Mucosa of descending colon (tissue), 3 donors: Measurements from ENCODE around the gene EFS. TPM values are rescaled to one million over a fixed set of nuclear protein-coding genes. Genes with fewer than 3 reads are reported as not detected.

ENCODE experiments used
- ATAC-seq: fragments of 200-7000 bp; cut with Tn5 transposase; one replicate; pipeline ENCODE4 v1.9.1; 2020; ENCODE audit warnings: mild to moderate bottlenecking, moderate library complexity
- DNase-seq, 3 donors: peaks; one replicate each; pipeline ENCODE4 v3.0.0-alpha.2; 2020
- H3K36me3 ChIP-seq: fragments of 200-600 bp; one replicate; pipeline ENCODE4 v1.8.0; 2021; ENCODE audit warnings: low read depth, mild to moderate bottlenecking
- H3K4me1 ChIP-seq: fragments of 200-600 bp; one replicate; pipeline ENCODE4 v1.8.0; 2021; ENCODE audit warnings: low read depth, mild to moderate bottlenecking
- H3K4me3 ChIP-seq: fragments of 200-600 bp; one replicate; pipeline ENCODE4 v1.8.0; 2021; ENCODE audit warnings: mild to moderate bottlenecking
- H3K9me3 ChIP-seq: fragments of 200-600 bp; one replicate; pipeline ENCODE4 v1.8.0; 2021; ENCODE audit warnings: mild to moderate bottlenecking
- intact Hi-C, 2 donors: fragments of 100-400 bp; cut with DNase I in 1 of 2; cut with micrococcal nuclease in 1 of 2; formaldehyde crosslinking; loops; one replicate each; pipeline versions ENCODE4 v1.11.0 to v1.11.1; 2022; cut with DNase I, micrococcal nuclease
- long read RNA-seq, 2 donors: library from polyadenylated mRNA; unstranded; transcript quantifications; one replicate each; pipeline ENCODE4 v2.0.0, GENCODE V29; 2019 to 2021
- total RNA-seq, 3 donors: library from RNA; stranded (reverse); fragmentation: NEBNext Ultra II Directional in 2 of 3; extraction: Animal tissue kit (Norgen Biotek cat#: 25700) in 2 of 3; gene quantifications; one replicate each; pipeline versions ENCODE4 v1.2.1 to v1.2.4, GENCODE V29; 2021 to 2023
- TF ChIP-seq, protein P1 (sequence below): fragments of 200-600 bp; IDR thresholded peaks from one replicate; pipeline ENCODE4 v1.8.0; 2022; ENCODE audit warnings: antibody characterized with exemption, mild to moderate bottlenecking
- donor health status: DM: no; HTN: no; CAD: no; lungs with moderate emphysema.
- donor health status: DM: no; HTN: no; CAD: no.
- donor health status: DM: no; HTN: yes; CAD: no.

EFS gene
- 10 to 100 TPM in 1 of 3 donors, 1 to 10 TPM in 1, under 1 TPM in 1; 0.98 to 16.6 (median 3.3) TPM for total RNA-seq
- long read RNA-seq, donor 1, partial matches to known transcripts = 0 of 11 reads
- long read RNA-seq, donor 1, other reads (novel, unspliced or antisense) = 6 of 11 reads
- long read RNA-seq, donor 2 = 0 reads

GRCh38 chr14:23365036-23365731 lies at the start of gene EFS:
EFS (minus strand) TSS chr14:23365172; CDS start chr14:23365025, 147 bp downstream.
- no peaks in the 10 kb centered on the region for H3K36me3 ChIP-seq
- no peaks in the 10 kb centered on the region for H3K9me3 ChIP-seq
- TF ChIP-seq, protein P1, sequence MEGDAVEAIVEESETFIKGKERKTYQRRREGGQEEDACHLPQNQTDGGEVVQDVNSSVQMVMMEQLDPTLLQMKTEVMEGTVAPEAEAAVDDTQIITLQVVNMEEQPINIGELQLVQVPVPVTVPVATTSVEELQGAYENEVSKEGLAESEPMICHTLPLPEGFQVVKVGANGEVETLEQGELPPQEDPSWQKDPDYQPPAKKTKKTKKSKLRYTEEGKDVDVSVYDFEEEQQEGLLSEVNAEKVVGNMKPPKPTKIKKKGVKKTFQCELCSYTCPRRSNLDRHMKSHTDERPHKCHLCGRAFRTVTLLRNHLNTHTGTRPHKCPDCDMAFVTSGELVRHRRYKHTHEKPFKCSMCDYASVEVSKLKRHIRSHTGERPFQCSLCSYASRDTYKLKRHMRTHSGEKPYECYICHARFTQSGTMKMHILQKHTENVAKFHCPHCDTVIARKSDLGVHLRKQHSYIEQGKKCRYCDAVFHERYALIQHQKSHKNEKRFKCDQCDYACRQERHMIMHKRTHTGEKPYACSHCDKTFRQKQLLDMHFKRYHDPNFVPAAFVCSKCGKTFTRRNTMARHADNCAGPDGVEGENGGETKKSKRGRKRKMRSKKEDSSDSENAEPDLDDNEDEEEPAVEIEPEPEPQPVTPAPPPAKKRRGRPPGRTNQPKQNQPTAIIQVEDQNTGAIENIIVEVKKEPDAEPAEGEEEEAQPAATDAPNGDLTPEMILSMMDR = no peak
- no peaks in the 10 kb centered on the region for H3K4me1 ChIP-seq
- DNase-seq (peak in 1 of 3 donors; percentile 39), ATAC-seq (peak; percentile 33)
- intact Hi-C loops = no loop called here
- no peak within 1 kb of the TSS for H3K4me3 ChIP-seq

GRCh38 chr14:23414254-23414653 lies 49.3 kb upstream of the EFS start:
- ATAC-seq = no peak
- no peak overlapping the region for H3K4me3 ChIP-seq
- H3K4me1 ChIP-seq = no peaks in the 10 kb centered on the region
- H3K36me3 ChIP-seq = no peaks in the 10 kb centered on the region
- H3K9me3 ChIP-seq = no peaks in the 10 kb centered on the region
- intact Hi-C loops = no loop called here
- no peak for DNase-seq
- TF ChIP-seq, protein P1 = no peak

DNA sequence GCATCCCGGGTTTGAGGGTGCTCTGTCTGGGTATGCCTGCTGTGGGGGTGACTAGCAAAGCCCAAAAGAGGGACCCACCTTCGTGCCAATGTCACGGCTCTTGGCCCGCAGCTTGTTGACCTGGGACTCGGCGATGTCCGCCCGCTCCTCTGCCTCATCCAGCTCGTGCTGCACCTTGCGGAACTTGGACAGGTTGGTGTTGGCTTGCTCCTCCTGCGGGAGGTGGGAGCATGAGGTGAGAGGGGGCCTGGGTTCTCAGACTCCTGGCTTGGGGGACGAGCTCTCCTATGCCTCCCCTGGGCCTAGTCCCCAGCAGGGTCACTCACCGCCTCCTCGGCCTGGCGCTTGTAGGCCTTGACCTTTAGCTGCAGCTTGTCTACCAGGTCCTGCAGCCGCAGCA lies 48.7 kb upstream of the EFS start:
- ATAC-seq (no peak), DNase-seq (no peak)
- no peaks in the 10 kb centered on the region for H3K36me3 ChIP-seq
- TF ChIP-seq, protein P1 = no peak
- H3K9me3 ChIP-seq = no peaks in the 10 kb centered on the region
- intact Hi-C loops = no loop called here
- no peaks in the 10 kb centered on the region for H3K4me1 ChIP-seq
- H3K4me3 ChIP-seq = no peak overlapping the region

- H3K36me3 ChIP-seq = no peaks in the 10 kb centered on the region
- no peak overlapping the region for H3K4me3 ChIP-seq
- TF ChIP-seq, protein P1 = no peak
- H3K9me3 ChIP-seq = no peaks in the 10 kb centered on the region
- ATAC-seq (peak; percentile 13), DNase-seq (no peak)
- intact Hi-C loops = no loop called here
- H3K4me1 ChIP-seq = no peaks in the 10 kb centered on the region
These were observed 46.9 kb upstream of the EFS start for GRCh38 chr14:23411563-23412525.

DNA sequence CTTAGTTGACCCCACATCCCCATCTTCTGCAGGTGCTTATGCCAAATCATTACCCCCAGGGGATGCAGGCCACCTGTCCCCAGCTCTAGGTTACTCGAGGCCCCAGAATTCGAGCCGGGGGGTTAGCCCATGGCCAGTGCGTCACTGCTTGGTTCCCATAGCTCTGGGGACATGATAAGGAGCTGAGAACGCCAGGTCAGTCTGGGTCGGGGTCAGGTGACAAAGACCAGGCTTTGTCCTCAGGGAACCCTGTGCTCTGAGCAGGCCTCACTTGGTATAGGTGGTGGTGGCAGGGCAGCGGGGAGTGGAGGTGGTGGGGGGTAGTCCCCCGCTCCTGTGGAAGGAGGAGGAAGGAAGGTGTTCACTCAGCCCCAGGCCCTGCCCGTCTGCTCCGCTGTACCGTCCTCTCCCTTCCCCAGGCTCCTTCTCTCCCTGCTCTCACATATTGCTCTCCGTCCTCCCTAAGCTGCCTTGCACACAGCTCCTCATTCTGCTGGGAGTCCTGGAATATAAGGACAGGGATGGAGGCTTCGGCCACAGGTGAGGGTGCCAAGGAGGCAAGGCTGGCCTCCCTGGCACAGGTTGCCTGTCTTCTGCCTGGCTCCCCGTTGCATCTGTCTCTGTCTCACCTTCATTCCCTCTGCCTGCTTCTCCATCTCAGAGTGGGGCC lies 45.1 kb upstream of the EFS start:
- TF ChIP-seq, protein P1 = no peak
- no peaks in the 10 kb centered on the region for H3K9me3 ChIP-seq
- no peaks in the 10 kb centered on the region for H3K4me1 ChIP-seq
- no peak overlapping the region for H3K4me3 ChIP-seq
- no peaks in the 10 kb centered on the region for H3K36me3 ChIP-seq
- DNase-seq (no peak), ATAC-seq (no peak)
- intact Hi-C loops = no loop called here
